Subcutaneous abdominal adipose tissue (tissue), 5 donors: ENCODE results near the gene F13A1.
"Not testable (repeated sequence)": the region's sequence is repeated elsewhere in the genome, so short reads cannot be mapped to it uniquely, and the experiment has no call there.

Experiments
- H3K27ac ChIP-seq: one replicate; pipeline ENCODE4 v1.7.0; 2013; ENCODE audit warnings: low read depth, mild to moderate bottlenecking, inconsistent platforms, low read length, moderate library complexity
- H3K27me3 ChIP-seq, 5 donors: one replicate each; pipeline ENCODE4 v1.7.0; 2013; ENCODE audit warnings: low read length in 5 of 5, inconsistent platforms in 1 of 5; ENCODE audit not compliant: control insufficient read depth in 5 of 5, insufficient read depth in 4 of 5
- H3K36me3 ChIP-seq, 5 donors: one replicate each; pipeline ENCODE4 v1.7.0; 2013; ENCODE audit warnings: low read length in 5 of 5; ENCODE audit not compliant: control insufficient read depth in 5 of 5, insufficient read depth in 5 of 5
- H3K4me1 ChIP-seq, 5 donors: one replicate each; pipeline ENCODE4 v1.7.0; 2013; ENCODE audit warnings: low read length in 5 of 5, mild to moderate bottlenecking in 3 of 5, moderate library complexity in 1 of 5; ENCODE audit not compliant: control insufficient read depth in 5 of 5, insufficient read depth in 5 of 5
- H3K4me3 ChIP-seq, 5 donors: one replicate each; pipeline ENCODE4 v1.7.0; 2013; ENCODE audit warnings: low read length in 5 of 5, low read depth in 1 of 5
- H3K9ac ChIP-seq, 5 donors: one replicate each; pipeline ENCODE4 v1.7.0; 2013; ENCODE audit warnings: low read length in 5 of 5, mild to moderate bottlenecking in 4 of 5, moderate library complexity in 3 of 5
- H3K9me3 ChIP-seq, 5 donors: one replicate each; pipeline ENCODE4 v1.7.0; 2013; ENCODE audit warnings: low read length in 5 of 5; ENCODE audit not compliant: control insufficient read depth in 5 of 5
- donor health status: healthy.
- donor health status: healthy.
- donor health status: healthy.
- donor health status: healthy.
- donor health status: healthy.

F13A1 gene

DNA sequence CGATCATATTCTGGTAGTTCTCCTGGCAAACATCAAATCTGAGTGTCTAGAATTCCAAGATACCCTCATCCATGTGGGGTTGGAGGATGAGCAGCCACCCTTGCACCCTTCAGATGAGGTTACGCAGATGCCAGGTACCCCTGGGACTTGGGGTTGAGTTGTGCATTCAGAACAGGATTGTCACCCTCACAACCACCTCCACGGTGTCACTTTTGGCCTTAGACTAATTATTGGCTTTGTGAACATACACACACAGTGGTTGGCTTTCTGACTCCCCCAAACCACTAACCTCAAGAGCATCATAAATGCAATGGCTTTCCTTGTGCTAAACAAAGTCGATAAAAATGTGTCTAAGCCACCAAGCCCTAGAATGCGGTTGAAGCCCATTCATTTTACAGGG, 2.9 kb upstream of the F13A1 start:
- H3K9ac ChIP-seq: no peak overlapping the region
- peaks cover 9 to 16% (median 11%) of the 10 kb centered on the region in 5 donors for H3K27me3 ChIP-seq
- peaks cover 0 to 26% (median 14%) of the 10 kb centered on the region in 5 donors for H3K4me1 ChIP-seq
- no peaks in the 10 kb centered on the region for H3K36me3 ChIP-seq
- H3K4me3 ChIP-seq: no peak overlapping the region
- H3K9me3 ChIP-seq: no peaks in the 10 kb centered on the region
- H3K27ac ChIP-seq: no peak overlapping the region

DNA sequence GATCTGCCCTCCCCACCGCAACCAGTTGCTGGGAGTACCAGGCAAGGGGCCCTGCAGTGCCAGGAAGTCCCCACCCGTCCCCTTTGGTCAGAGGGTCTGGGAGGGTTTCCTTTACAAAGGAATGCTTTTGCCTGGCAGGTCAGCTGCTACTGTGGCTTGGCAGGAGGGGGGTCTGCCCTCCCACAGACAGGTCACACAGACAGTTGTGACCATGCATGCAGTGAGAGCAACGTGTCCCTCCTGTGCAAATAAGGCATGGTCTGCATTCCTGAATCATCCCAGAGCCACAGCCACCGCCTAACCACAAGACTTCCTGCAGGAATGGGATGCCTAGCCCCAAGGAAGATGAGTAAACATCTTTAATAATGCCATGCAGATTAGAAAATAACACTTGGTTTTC, 439 bp upstream of the F13A1 start:
- peak overlapping the region in 1 of 5 donors; percentile 67 for H3K4me3 ChIP-seq
- H3K27me3 ChIP-seq: peaks cover 9 to 16% (median 11%) of the 10 kb centered on the region in 5 donors
- no peak overlapping the region for H3K9ac ChIP-seq
- H3K9me3 ChIP-seq: no peaks in the 10 kb centered on the region
- no peaks in the 10 kb centered on the region for H3K36me3 ChIP-seq
- no peak overlapping the region for H3K27ac ChIP-seq
- peaks cover 0 to 24% (median 16%) of the 10 kb centered on the region in 5 donors for H3K4me1 ChIP-seq

- Histone ChIP-seq H3K27me3 (peaks cover 9 to 16% (median 11%) of the 10 kb centered on the region in 5 donors), H3K4me3 (peak overlapping the region; percentile 4 to 67 (median 53))
Measured at GRCh38 chr6:6317825-6318733, 2.4 kb downstream of the F13A1 start.

GRCh38 chr6:6317386-6317785, 3.1 kb downstream of the F13A1 start:
- Histone ChIP-seq H3K9me3 (no peaks in the 10 kb centered on the region), H3K36me3 (no peaks in the 10 kb centered on the region), H3K27ac (no peak overlapping the region), H3K9ac (no peak overlapping the region), H3K27me3 (peaks cover 9 to 16% (median 11%) of the 10 kb centered on the region in 5 donors), H3K4me3 (peak overlapping the region; percentile 4 to 67 (median 53)), H3K4me1 (peaks cover 2 to 28% (median 20%) of the 10 kb centered on the region in 5 donors)

More at GRCh38 chr6:6317825-6318733, 2.4 kb downstream of the F13A1 start:
- Histone ChIP-seq H3K9ac (no peak overlapping the region), H3K9me3 (no peaks in the 10 kb centered on the region), H3K27ac (no peak overlapping the region), H3K36me3 (no peaks in the 10 kb centered on the region), H3K4me1 (peaks cover 2 to 28% (median 20%) of the 10 kb centered on the region in 5 donors)

DNA sequence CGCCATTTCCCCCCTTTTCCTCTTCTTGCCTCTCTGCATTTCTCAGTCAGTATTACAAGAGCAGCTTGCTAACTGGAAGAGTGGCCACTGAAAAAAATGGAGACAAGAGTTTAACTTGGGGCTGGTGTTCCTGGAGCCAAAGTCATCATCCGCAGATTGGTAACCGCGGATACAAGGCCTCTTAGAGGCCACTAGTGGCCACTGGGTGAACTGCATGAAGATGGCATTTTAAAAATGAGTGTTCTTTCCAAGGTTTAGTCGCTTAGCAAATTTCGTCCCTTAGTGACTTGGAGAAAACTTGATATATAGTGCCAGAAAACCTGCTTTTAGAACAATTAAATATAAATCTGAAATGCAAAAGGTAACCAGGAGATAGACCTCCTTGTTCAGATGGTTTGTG, 4.8 kb downstream of the F13A1 start:
- Histone ChIP-seq H3K4me1 (peaks cover 2 to 28% (median 20%) of the 10 kb centered on the region in 5 donors), H3K27ac (no peak overlapping the region), H3K27me3 (peaks cover 6 to 12% (median 7%) of the 10 kb centered on the region in 5 donors), H3K9ac (no peak overlapping the region), H3K4me3 (peak overlapping the region in 1 of 5 donors; percentile 33), H3K9me3 (no peaks in the 10 kb centered on the region), H3K36me3 (no peaks in the 10 kb centered on the region)

GRCh38 chr6:6314596-6314995, 5.9 kb downstream of the F13A1 start:
- no peaks in the 10 kb centered on the region for H3K9me3 ChIP-seq
- peak overlapping the region in 1 of 5 donors; percentile 28 for H3K4me3 ChIP-seq
- H3K27me3 ChIP-seq: peaks cover 0 to 5% (median under 1%) of the 10 kb centered on the region in 5 donors
- H3K36me3 ChIP-seq: no peaks in the 10 kb centered on the region
- H3K9ac ChIP-seq: no peak overlapping the region
- H3K4me1 ChIP-seq: peaks cover 2 to 28% (median 14%) of the 10 kb centered on the region in 5 donors
- peak overlapping the region; percentile 34 for H3K27ac ChIP-seq

- H3K9me3 ChIP-seq: no peaks in the 10 kb centered on the region
Measured at GRCh38 chr6:6312901-6313441, 7.5 kb downstream of the F13A1 start.

GRCh38 chr6:6305575-6305974, 14.9 kb downstream of the F13A1 start:
- Histone ChIP-seq H3K36me3 (peaks cover 0 to 17% (median 0%) of the 10 kb centered on the region in 5 donors), H3K4me3 (no peak overlapping the region), H3K27me3 (no peaks in the 10 kb centered on the region), H3K27ac (no peak overlapping the region), H3K4me1 (peaks cover 0 to 3% (median 0%) of the 10 kb centered on the region in 5 donors), H3K9ac (no peak overlapping the region), H3K9me3 (no peaks in the 10 kb centered on the region)

More at GRCh38 chr6:6312901-6313441, 7.5 kb downstream of the F13A1 start:
- Histone ChIP-seq H3K27me3 (no peaks in the 10 kb centered on the region), H3K4me3 (no peak overlapping the region), H3K36me3 (no peaks in the 10 kb centered on the region), H3K27ac (no peak overlapping the region), H3K9ac (no peak overlapping the region), H3K4me1 (peaks cover 2 to 26% (median 14%) of the 10 kb centered on the region in 5 donors)

GRCh38 chr6:6300383-6300782, 20.1 kb downstream of the F13A1 start:
- not testable (repeated sequence) for H3K4me1 ChIP-seq, H3K4me3 ChIP-seq, H3K27ac ChIP-seq, H3K9me3 ChIP-seq, H3K9ac ChIP-seq, H3K27me3 ChIP-seq
- H3K36me3 ChIP-seq: peaks cover 0 to 11% (median 0%) of the 10 kb centered on the region in 5 donors

DNA sequence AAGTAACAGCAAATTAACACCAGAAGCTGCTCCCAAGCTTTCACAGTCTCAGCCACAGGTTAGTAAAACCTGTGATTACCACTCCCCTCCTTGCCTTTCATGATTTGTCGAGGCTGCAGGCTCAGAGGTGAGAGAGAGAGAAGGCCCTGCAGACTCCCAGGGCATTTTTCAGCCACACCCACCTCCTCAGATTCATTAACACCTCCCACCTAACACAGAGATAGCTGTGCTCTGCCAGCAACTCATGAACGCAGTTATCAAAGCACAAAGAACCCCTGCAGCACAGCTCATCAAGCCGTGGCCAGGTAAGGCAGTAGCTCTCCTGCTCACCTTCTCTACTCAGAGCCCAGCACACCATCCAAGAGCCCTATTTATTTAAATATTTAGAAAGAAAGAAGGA, 27.1 kb downstream of the F13A1 start:
- H3K9me3 ChIP-seq: no peaks in the 10 kb centered on the region
- H3K27ac ChIP-seq: no peak overlapping the region
- peaks cover 0 to 2% (median 0%) of the 10 kb centered on the region in 5 donors for H3K27me3 ChIP-seq
- H3K9ac ChIP-seq: no peak overlapping the region
- H3K4me1 ChIP-seq: no peaks in the 10 kb centered on the region
- no peak overlapping the region for H3K4me3 ChIP-seq
- H3K36me3 ChIP-seq: no peaks in the 10 kb centered on the region
